ENCODE data around the gene C1QTNF7. TPM values are rescaled to one million over a fixed set of nuclear protein-coding genes. Genes with fewer than 3 reads are reported as not detected.

The C1QTNF7 gene
- total RNA-seq, 1 experiment from 2014 or later, result not detected

DNA sequence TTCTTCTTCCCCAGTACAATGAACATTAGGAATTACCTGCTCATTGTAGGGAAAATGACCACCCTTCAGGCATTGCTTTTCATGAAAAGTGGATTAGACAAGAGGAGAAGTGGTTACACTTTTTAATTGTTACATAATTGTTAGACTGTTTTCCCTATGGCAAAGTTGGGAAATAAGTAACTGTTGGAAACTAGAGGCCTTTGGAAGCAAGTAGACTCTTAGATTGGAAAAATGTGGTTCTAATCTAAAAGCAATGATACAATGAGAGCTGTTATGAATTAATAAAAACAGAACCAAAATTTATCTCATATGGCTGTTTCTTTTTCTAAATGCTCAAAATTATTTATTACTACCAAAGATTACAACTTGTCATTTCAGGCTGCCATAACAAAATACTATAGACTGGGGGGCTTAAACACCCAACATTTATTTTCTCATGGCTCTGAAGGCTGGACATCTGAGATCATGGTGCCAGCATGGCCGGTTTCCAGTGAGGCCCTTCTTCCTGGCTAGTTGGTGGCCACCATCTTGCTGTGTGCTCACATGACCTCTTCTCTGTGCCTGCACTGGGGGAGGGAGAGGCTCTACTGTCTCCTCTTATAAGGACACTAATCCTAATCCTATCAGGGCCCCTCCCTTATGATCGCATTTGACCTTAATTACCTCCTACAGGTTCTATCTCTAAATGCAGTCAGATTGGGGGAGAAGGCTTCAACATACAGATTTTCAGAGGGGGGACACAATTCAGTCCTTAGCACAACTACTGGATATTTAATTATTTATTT lies 54.3 kb downstream of the C1QTNF7 start:
- Histone ChIP-seq H3K36me3 (ENCODE audit: low read depth, low read length) (no peaks in the 10 kb centered on the region; the same call in 1 of the 2 replicates), H3K4me2 (ENCODE audit: low read length) (no peak overlapping the region), H3K9me2 (replicated peaks; ENCODE audit: low read length) (no peaks in the 10 kb centered on the region), H3K79me2 (ENCODE audit: low read length) (peaks cover 11% of the 10 kb centered on the region), H3K4me1 (ENCODE audit: insufficient read depth, low read length) (peaks cover 8% of the 10 kb centered on the region; the same call in 1 of the 2 replicates), H3K9me3 (ENCODE audit: low read length) (no peaks in the 10 kb centered on the region), H3K4me3 (ENCODE audit: low read length) (no peak overlapping the region), H3K27ac (ENCODE audit: low read length) (no peak overlapping the region), H3K27me3 (ENCODE audit: low read length) (no peaks in the 10 kb centered on the region), H3F3A (ENCODE audit: low read length, unreplicated experiment) (no peaks in the 10 kb centered on the region), H4K20me1 (ENCODE audit: low read length) (no peaks in the 10 kb centered on the region), H2AFZ (ENCODE audit: low read length) (no peak overlapping the region), H3K9ac (ENCODE audit: low read length) (no peak overlapping the region)
- ChIA-PET POLR2A (ENCODE audit: unreplicated experiment) (no interaction called here), CTCF (no interaction called here)
- ATAC-seq (no peak), DNase-seq (no peak)
- no TSS peak for BruUV-seq (replicated peaks)
- intact Hi-C loops (cut with micrococcal nuclease), result no loop called here
- TF ChIP-seq EZH2phosphoT487 (IDR thresholded peaks at IDR 0.05; ENCODE audit: borderline replicate concordance, low read length), result no peak
- TF ChIP-seq, protein P1, sequence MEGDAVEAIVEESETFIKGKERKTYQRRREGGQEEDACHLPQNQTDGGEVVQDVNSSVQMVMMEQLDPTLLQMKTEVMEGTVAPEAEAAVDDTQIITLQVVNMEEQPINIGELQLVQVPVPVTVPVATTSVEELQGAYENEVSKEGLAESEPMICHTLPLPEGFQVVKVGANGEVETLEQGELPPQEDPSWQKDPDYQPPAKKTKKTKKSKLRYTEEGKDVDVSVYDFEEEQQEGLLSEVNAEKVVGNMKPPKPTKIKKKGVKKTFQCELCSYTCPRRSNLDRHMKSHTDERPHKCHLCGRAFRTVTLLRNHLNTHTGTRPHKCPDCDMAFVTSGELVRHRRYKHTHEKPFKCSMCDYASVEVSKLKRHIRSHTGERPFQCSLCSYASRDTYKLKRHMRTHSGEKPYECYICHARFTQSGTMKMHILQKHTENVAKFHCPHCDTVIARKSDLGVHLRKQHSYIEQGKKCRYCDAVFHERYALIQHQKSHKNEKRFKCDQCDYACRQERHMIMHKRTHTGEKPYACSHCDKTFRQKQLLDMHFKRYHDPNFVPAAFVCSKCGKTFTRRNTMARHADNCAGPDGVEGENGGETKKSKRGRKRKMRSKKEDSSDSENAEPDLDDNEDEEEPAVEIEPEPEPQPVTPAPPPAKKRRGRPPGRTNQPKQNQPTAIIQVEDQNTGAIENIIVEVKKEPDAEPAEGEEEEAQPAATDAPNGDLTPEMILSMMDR (conservative IDR thresholded peaks at IDR 0.05; ENCODE audit: low read depth, low read length), result no peak

DNA sequence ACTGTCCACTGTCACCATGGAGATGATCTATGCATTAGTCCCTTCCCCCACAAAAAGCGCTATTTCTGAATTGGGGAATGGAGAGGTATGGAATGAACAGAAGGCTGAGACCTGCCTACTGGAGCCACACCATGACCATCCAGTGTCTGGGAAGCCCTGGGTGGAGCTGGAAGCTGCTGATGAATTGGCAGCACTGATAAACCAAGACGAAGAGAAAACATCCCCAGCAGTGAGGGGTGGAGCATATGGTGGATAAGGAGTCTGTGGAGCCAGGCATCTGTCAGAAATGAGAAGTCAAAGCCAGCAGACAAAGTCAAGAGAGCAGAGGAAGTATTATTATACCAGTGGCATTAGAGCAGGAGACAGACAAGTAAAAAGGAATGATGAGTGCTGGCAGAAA lies 55.0 kb downstream of the C1QTNF7 start:
- H3K79me2 ChIP-seq (ENCODE audit: low read length), result peaks cover 11% of the 10 kb centered on the region
- H3F3A ChIP-seq (ENCODE audit: low read length, unreplicated experiment), result no peaks in the 10 kb centered on the region
- no peaks in the 10 kb centered on the region for H3K9me3 ChIP-seq (ENCODE audit: low read length)
- BruUV-seq (replicated peaks), result no TSS peak
- H3K4me1 ChIP-seq (ENCODE audit: insufficient read depth, low read length), result peaks cover 8% of the 10 kb centered on the region; the same call in 1 of the 2 replicates
- H3K36me3 ChIP-seq (ENCODE audit: low read depth, low read length), result no peaks in the 10 kb centered on the region; the same call in 1 of the 2 replicates
- POLR2A ChIA-PET (ENCODE audit: unreplicated experiment), result no interaction called here
- no peak overlapping the region for H3K4me3 ChIP-seq (ENCODE audit: low read length)
- no peak overlapping the region for H3K4me2 ChIP-seq (ENCODE audit: low read length)
- CTCF ChIA-PET, result no interaction called here
- H3K27me3 ChIP-seq (ENCODE audit: low read length), result no peaks in the 10 kb centered on the region
- no peak overlapping the region for H3K27ac ChIP-seq (ENCODE audit: low read length)
- no peaks in the 10 kb centered on the region for H3K9me2 ChIP-seq (replicated peaks; ENCODE audit: low read length)
- no peaks in the 10 kb centered on the region for H4K20me1 ChIP-seq (ENCODE audit: low read length)
- no peak for ATAC-seq
- no peak overlapping the region for H2AFZ ChIP-seq (ENCODE audit: low read length)
- intact Hi-C loops (cut with micrococcal nuclease), result no loop called here
- TF ChIP-seq EZH2phosphoT487 (IDR thresholded peaks at IDR 0.05; ENCODE audit: borderline replicate concordance, low read length) (no peak), EZH2 (IDR thresholded peaks at IDR 0.05; ENCODE audit: low read length, unreplicated experiment) (no peak)
- TF ChIP-seq, protein P1 (conservative IDR thresholded peaks at IDR 0.05; ENCODE audit: low read depth, low read length), result no peak
- no peak overlapping the region for H3K9ac ChIP-seq (ENCODE audit: low read length)
- no peak for DNase-seq

GRCh38 chr4:15488136-15488535 lies 60.3 kb downstream of the C1QTNF7 start:
- no peak for ATAC-seq
- CTCF ChIA-PET, result no interaction called here
- intact Hi-C loops (cut with micrococcal nuclease), result no loop called here

More at GRCh38 chr4:15488136-15488535, 60.3 kb downstream of the C1QTNF7 start:
- BruUV-seq (replicated peaks), result no TSS peak
- Histone ChIP-seq H3K9me3 (ENCODE audit: low read length) (no peaks in the 10 kb centered on the region), H3K36me3 (ENCODE audit: low read depth, low read length) (peaks cover 3% of the 10 kb centered on the region; the same call in 1 of the 2 replicates), H3K4me2 (ENCODE audit: low read length) (no peak overlapping the region), H3K4me3 (ENCODE audit: low read length) (no peak overlapping the region), H3K9me2 (replicated peaks; ENCODE audit: low read length) (no peaks in the 10 kb centered on the region), H3K79me2 (ENCODE audit: low read length) (no peaks in the 10 kb centered on the region), H3K27me3 (ENCODE audit: low read length) (no peaks in the 10 kb centered on the region), H4K20me1 (ENCODE audit: low read length) (no peaks in the 10 kb centered on the region), H2AFZ (ENCODE audit: low read length) (no peak overlapping the region), H3K9ac (ENCODE audit: low read length) (no peak overlapping the region), H3K4me1 (ENCODE audit: insufficient read depth, low read length) (no peaks in the 10 kb centered on the region), H3K27ac (ENCODE audit: low read length) (no peak overlapping the region), H3F3A (ENCODE audit: low read length, unreplicated experiment) (no peaks in the 10 kb centered on the region)
- POLR2A ChIA-PET (ENCODE audit: unreplicated experiment), result no interaction called here
- TF ChIP-seq EZH2phosphoT487 (IDR thresholded peaks at IDR 0.05; ENCODE audit: borderline replicate concordance, low read length), result no peak
- TF ChIP-seq, protein P1 (conservative IDR thresholded peaks at IDR 0.05; ENCODE audit: low read depth, low read length), result no peak
- TF ChIP-seq EZH2 (IDR thresholded peaks at IDR 0.05; ENCODE audit: low read length, unreplicated experiment), result no peak
- no peak for DNase-seq

Measured in PC-3 (cell line).